ENCODE results near the gene GH2. TPM values are rescaled to one million over a fixed set of nuclear protein-coding genes. Genes with fewer than 3 reads are reported as not detected.

The GH2 gene
- total RNA-seq, 1 donor from 2014 or later = not detected

DNA sequence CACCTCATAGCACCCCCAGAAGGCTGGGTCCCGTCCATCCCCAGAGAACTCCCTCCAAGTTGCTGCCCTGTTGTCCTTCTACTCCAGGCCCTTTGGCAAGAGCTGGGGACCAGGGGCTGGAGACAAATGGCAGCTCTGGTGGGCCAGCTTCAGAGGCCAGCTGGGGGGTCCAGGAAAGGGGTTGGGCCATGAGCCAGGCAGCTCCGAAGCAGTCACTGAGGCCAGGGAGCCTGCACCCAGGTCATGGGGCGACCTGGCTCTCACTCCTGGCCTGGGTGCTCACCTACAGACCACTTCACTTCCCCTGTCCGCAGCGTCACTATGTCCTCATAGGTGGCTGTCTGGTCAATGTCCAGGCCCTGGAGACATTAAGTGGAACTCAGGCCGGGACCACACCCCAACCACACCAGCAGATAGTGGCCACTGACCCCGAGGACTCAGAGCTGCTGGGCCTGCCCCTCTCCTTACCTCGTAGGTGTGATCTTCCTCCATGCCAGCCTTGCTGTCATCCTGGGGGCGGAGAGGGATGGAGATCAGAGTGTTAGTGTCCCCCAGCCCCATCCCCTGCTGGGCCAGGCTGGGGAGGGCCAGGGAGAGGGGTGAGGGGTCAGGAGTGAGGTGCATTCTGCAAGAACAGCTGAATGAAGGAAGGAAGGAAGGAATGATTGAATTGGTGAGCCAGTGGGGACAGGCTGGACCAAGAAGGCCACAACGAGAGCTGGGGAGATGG lies 47.4 kb upstream of the GH2 start:
- no peaks in the 10 kb centered on the region for H3K9me3 Mint-ChIP-seq
- Histone ChIP-seq H4K20me1 (ENCODE audit: low read depth) (no peaks in the 10 kb centered on the region), H3K79me2 (ENCODE audit: low read depth) (no peaks in the 10 kb centered on the region), H3K9ac (no peak overlapping the region), H3K27me3 (no peaks in the 10 kb centered on the region), H3K4me2 (no peak overlapping the region), H3K9me3 (ENCODE audit: low read depth) (no peaks in the 10 kb centered on the region), H3K36me3 (no peaks in the 10 kb centered on the region), H3K4me1 (no peaks in the 10 kb centered on the region), H3K27ac (no peak overlapping the region), H2AFZ (replicated peaks) (no peak overlapping the region), H3F3A (ENCODE audit: low read depth) (peaks cover 5% of the 10 kb centered on the region), H3K4me3 (no peak overlapping the region)
- no peak overlapping the region for H3K27ac Mint-ChIP-seq
- DNase-seq (ENCODE audit: low spot score) = no peak
- H3K4me1 Mint-ChIP-seq = peaks cover 6% of the 10 kb centered on the region
- TF ChIP-seq CTCF (IDR thresholded peaks at IDR 0.05) (no peak), EZH2 (IDR thresholded peaks at IDR 0.05) (no peak), EZH2phosphoT487 (IDR thresholded peaks at IDR 0.05) (no peak)
- H3K36me3 Mint-ChIP-seq = no peaks in the 10 kb centered on the region
- H3K27me3 Mint-ChIP-seq (ENCODE audit: insufficient read depth, low read depth) = peaks cover 8% of the 10 kb centered on the region
- no peak overlapping the region for H3K4me3 Mint-ChIP-seq

- H3F3A ChIP-seq (ENCODE audit: low read depth) = peaks cover 5% of the 10 kb centered on the region
- H3K79me2 ChIP-seq (ENCODE audit: low read depth) = no peaks in the 10 kb centered on the region
- H3K4me3 Mint-ChIP-seq = no peak overlapping the region
- no peak overlapping the region for H3K27ac ChIP-seq
- H3K27me3 ChIP-seq = no peaks in the 10 kb centered on the region
- no peaks in the 10 kb centered on the region for H4K20me1 ChIP-seq (ENCODE audit: low read depth)
- peaks cover 6% of the 10 kb centered on the region for H3K4me1 Mint-ChIP-seq
- TF ChIP-seq EZH2 (IDR thresholded peaks at IDR 0.05) (no peak), EZH2phosphoT487 (IDR thresholded peaks at IDR 0.05) (no peak), CTCF (IDR thresholded peaks at IDR 0.05) (no peak)
- H3K9ac ChIP-seq = no peak overlapping the region
- no peak for DNase-seq (ENCODE audit: low spot score)
- H3K4me1 ChIP-seq = no peaks in the 10 kb centered on the region
- H3K4me2 ChIP-seq = no peak overlapping the region
- H3K27me3 Mint-ChIP-seq (ENCODE audit: insufficient read depth, low read depth) = peaks cover 3% of the 10 kb centered on the region
- H3K36me3 ChIP-seq = no peaks in the 10 kb centered on the region
- no peaks in the 10 kb centered on the region for H3K9me3 ChIP-seq (ENCODE audit: low read depth)
- no peaks in the 10 kb centered on the region for H3K36me3 Mint-ChIP-seq
- H3K9me3 Mint-ChIP-seq = no peaks in the 10 kb centered on the region
- H2AFZ ChIP-seq (replicated peaks) = no peak overlapping the region
- no peak overlapping the region for H3K27ac Mint-ChIP-seq
- H3K4me3 ChIP-seq = no peak overlapping the region
Measured at GRCh38 chr17:63928172-63928666, 46.5 kb upstream of the GH2 start.

- peaks cover 3% of the 10 kb centered on the region for H3K27me3 Mint-ChIP-seq (ENCODE audit: insufficient read depth, low read depth)
- H3K36me3 ChIP-seq = no peaks in the 10 kb centered on the region
- no peak overlapping the region for H3K27ac ChIP-seq
- no peak overlapping the region for H3K4me2 ChIP-seq
- no peaks in the 10 kb centered on the region for H3K9me3 ChIP-seq (ENCODE audit: low read depth)
- H3K4me3 ChIP-seq = no peak overlapping the region
- H3K36me3 Mint-ChIP-seq = no peaks in the 10 kb centered on the region
- H2AFZ ChIP-seq (replicated peaks) = no peak overlapping the region
- H4K20me1 ChIP-seq (ENCODE audit: low read depth) = no peaks in the 10 kb centered on the region
- no peaks in the 10 kb centered on the region for H3K27me3 ChIP-seq
- H3K4me3 Mint-ChIP-seq = no peak overlapping the region
- no peaks in the 10 kb centered on the region for H3K79me2 ChIP-seq (ENCODE audit: low read depth)
- H3K4me1 Mint-ChIP-seq = peaks cover 6% of the 10 kb centered on the region
- H3K9ac ChIP-seq = no peak overlapping the region
- no peak for DNase-seq (ENCODE audit: low spot score)
- H3K4me1 ChIP-seq = no peaks in the 10 kb centered on the region
- no peaks in the 10 kb centered on the region for H3K9me3 Mint-ChIP-seq
- H3F3A ChIP-seq (ENCODE audit: low read depth) = peaks cover 5% of the 10 kb centered on the region
- TF ChIP-seq EZH2 (IDR thresholded peaks at IDR 0.05) = no peak
- TF ChIP-seq CTCF (IDR thresholded peaks at IDR 0.05) = no peak
- TF ChIP-seq EZH2phosphoT487 (IDR thresholded peaks at IDR 0.05) = no peak
- H3K27ac Mint-ChIP-seq = no peak overlapping the region
Measured at GRCh38 chr17:63927464-63928171, 45.9 kb upstream of the GH2 start.
